Measurements from ENCODE around the gene C2orf74.
"Not testable (repeated sequence)": the region's sequence is repeated elsewhere in the genome, so short reads cannot be mapped to it uniquely, and the experiment has no call there.

C2orf74 gene

DNA sequence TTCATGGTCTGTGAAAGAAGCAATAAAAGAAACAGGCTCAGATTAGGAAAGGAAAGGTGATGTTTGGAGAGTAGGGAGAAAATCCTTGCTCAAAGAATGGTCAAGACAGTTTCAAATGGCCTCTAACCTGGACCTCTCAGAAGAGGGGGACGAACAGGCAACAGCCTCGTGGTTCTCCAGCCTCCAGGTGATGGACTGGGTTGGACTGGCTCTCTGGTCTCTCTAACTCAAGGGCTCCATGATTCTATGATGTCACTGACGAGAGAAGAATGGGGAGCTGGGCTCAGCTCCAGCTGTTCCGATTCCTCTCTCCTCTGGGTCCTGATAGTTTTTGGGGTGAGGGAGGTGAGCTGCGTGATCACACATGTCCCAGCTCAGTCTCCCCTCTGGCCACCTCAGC lies at the start of gene C2orf74:
C2orf74 (plus strand) TSS at position 301 of the 400 bp plus-strand sequence. CDS start 327 bp downstream, outside the sequence.
- in situ Hi-C loops (cut with HindIII; ENCODE audit: low sequenced_read_pairs): no loop called here

DNA sequence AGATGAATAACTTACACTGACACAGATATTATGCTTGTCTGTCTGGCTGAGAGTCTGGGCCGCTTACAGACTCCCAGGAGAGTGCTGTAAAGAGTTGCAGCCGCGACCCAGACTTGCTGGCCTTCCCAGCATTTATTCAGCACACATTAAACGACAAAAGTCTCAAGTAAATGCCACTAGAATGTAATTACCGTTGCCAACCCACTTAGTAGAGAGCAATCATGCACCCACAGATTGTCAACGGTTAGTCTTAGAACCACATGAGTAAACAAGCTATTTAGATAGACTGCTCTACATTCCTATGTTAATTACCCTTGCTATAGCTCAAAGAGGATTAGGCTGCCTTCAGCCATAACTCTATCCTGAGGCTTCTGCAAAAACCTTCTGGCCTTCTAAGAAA lies 47.8 kb upstream of the C2orf74 start:
- in situ Hi-C loops (cut with HindIII; ENCODE audit: low sequenced_read_pairs): no loop called here

DNA sequence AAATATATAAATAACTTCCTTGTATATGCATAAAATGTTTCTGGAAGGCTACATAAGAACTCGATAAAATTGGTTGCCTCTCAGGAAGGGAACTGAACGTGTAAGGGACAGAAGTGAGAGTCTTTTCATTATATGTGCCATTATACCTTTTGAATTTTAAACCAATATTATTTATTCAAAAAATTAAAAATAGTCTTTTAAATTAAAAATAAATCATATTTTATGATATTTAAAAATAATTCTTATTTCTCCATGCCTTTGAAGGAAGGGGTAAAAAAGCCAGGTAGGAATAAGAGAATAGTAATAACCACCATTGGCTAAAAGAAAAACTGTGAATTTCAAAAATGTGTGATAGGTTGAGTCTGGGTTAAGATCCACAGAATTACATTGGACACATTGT lies 45.7 kb upstream of the C2orf74 start:
- in situ Hi-C loops (cut with HindIII; ENCODE audit: low sequenced_read_pairs): no loop called here

DNA sequence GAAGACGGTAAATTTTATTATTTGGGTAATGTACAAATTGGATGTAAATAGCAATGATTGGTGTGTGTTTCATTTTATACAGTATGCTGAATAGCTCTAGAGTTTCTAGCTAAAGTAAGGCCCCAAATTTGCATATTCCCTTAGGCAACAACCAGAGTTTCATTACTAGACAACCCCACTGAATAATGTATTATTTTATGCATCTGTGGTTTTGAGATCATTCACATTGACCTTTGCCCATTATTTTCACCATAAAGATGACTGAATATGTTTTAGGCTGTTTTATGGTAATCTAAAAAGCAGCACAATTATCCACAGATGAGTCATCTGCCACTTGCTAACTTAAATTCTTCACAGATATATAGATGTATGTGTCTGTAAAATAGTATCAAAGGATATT lies 44.5 kb upstream of the C2orf74 start:
- in situ Hi-C loops (cut with HindIII; ENCODE audit: low sequenced_read_pairs): no loop called here

DNA sequence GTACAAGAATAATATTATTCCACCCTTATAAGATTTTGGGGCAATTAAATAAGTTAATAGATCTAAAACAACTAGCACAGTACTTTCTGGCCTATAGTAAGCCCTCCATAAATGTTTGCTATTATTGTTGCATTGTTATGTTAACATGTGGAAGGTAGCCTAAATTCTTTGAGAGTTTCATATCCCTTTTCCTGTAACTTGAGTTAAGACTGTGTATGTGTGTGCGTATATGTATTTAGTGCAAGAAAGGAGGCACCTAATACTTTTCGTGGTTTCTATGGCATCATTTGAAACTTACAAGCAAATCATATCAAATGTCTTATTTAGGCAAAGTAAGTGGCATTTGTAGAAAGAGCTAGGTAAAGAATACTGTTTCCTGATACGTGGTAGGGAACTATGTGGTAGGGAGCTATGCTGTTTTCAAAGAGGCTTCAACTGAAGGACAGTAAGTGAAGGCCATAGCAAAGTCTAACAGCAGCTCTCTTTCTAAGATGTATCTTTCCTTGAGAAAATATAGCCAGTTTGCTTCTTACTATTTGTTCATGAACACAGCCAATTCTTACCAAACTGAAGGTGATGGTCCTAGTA lies 36.8 kb upstream of the C2orf74 start:
- in situ Hi-C loops (cut with HindIII; ENCODE audit: low sequenced_read_pairs): no loop called here

DNA sequence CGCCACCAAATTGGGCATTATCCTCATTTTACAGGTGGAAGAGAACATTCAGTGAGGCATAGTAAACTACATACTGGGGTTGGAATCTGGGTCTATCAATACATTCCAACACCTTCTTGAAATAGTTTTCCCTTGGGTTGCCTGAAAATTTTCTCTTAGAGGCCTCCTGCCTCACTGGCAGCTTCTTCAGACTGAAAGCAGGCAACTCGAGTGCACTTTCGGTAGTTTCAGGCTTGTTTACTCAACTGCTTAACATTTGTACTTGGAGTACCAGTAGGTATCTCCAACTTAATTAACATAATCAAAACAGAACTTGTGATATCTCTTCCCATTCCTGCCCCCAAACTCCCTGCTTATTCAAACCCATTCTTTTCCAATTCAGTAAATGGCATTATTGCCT lies 36.2 kb upstream of the C2orf74 start:
- in situ Hi-C loops (cut with HindIII; ENCODE audit: low sequenced_read_pairs): no loop called here

DNA sequence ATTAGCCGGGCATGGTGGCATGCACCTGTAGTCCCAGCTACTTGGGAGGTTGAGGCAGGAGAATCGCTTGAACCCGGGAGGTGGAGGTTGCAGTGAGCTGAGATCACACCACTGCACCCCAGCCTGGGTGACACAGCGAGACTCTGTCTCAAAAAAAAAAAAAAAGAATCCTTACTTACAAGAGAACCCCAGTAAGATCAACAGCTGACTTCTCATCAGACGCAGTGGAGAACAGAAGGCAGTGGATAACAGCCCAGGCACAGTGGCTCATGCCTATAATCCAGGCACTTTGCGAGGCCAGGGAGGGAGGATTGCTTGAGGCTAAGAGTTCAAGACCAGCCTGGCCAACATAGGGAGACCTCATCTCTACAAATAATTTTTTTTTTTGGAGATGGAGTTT lies 33.9 kb upstream of the C2orf74 start:
- in situ Hi-C loops (cut with HindIII; ENCODE audit: low sequenced_read_pairs): not testable (repeated sequence)

DNA sequence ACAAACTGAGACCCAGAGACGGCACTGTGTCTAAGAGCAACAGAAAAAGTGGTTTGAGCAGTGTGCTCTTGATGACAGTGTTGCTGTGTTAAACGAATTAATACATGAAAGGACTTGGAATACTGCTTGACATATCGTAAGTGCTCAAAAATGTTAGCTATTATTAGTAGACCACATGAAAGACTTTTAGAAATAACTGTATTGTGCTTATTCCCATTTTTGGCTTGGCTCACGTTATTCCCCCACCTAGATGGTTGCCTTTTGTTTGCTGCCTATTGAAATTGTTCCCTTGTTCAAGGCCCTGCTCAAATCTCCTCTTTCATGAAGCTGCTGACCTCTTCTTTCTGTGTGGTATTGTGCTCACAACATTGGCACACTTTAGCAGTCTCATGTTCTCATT lies 27.8 kb upstream of the C2orf74 start:
- in situ Hi-C loops (cut with HindIII; ENCODE audit: low sequenced_read_pairs): no loop called here

DNA sequence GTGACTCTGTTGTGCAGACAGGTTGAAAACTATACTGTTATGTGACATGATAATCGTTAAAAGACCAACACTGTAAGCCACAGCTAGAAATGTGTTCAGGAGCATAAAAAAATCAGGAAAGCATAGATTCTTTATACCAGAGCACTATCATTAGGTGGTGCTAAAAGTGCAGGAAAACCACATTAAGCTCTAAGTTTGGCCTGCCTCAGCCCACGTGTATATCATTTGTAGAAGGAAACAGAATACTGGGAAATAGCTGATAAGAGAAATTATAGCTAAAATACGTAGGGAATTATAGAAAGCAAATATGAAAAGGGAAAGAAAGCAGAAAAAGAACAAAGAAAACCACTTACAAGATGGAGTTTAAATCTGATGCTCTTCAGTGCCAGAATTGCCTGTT lies 26.5 kb upstream of the C2orf74 start:
- in situ Hi-C loops (cut with HindIII; ENCODE audit: low sequenced_read_pairs): no loop called here

DNA sequence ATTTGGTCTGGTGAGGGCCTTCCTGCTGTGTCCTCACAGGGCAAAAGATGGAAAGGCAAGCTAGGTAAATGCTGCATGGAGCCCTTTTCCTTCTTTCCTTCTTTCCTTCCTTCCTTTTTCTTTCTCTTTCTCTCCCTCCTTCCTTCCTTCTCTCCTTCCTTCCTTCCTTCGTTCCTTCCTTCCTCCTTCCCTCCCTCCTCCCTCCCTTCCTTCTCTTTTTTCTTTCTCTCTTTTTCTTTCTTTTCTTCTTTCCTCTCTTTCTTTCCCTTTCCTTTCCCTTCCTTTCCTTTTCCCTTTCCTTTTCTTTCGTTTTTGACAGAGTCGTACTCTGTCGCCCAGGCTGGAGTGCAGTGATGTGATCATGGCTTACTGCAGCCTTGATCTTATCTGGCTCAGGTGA lies 23.1 kb upstream of the C2orf74 start:
- in situ Hi-C loops (cut with HindIII; ENCODE audit: low sequenced_read_pairs): no loop called here

DNA sequence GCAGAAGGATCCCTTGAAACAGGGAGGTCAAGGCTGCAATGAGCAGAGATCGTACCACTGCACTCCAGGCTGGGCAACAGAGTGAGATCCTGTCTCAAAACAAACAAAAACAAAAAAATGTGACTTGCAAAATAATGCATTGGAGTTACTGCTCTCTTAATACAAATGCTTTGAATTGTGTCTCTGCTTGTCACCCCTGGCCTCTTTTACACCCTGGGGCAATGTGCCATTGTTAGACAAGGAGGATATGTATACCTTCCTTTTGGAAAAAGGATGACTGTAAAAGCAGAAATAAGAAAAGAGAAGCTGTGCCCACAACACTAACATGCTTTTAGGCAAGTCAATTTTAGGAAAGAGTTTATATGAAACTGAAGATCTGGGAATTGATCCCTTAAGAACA lies 20.8 kb upstream of the C2orf74 start:
- in situ Hi-C loops (cut with HindIII; ENCODE audit: low sequenced_read_pairs): no loop called here

DNA sequence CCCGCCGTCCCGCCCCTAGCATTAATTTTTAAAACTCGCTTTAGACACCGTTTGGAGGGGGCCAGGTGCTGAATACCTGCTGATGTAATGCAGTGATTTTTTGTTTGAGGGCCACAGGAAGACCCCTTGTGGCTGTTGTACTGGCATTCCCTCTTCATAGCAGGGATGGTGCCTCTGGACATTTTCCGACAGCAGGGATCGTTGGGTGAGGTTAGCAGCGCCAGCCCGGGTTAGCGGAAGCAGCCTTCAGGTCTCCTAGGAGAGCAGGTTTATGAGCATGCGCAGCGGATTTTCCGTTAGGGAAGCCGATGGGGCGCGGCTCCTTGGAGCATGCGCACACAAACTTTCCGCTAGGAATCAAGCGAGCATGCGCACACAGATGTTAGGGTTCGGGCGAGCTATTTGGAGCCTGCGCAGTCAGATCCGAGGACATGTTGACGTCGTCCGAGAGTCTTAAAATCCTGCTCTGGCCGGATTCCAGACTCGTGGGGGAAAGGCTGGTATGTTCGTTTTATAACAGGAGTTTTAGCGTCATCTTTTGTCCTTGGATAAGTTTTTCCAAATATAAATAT lies 17.2 kb upstream of the C2orf74 start:
- in situ Hi-C loops (cut with HindIII; ENCODE audit: low sequenced_read_pairs): no loop called here

DNA sequence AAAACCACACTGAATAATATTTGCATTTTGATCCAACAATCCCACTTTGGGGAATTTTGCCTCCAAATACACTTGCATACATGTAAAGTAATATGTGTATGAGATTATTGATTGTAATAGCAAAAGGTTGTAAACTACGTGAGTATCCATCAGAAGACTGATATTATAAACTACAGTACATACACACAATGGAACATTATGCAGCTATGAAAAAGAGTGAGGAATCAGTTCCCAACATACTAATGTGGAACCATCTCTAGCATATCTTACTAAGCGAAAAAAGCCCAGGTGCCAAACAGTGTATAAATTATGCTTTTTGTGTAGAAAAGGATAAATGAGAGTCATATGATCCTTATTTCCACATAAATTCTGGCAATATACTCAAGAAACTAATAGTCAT lies 16.0 kb upstream of the C2orf74 start:
- in situ Hi-C loops (cut with HindIII; ENCODE audit: low sequenced_read_pairs): no loop called here

DNA sequence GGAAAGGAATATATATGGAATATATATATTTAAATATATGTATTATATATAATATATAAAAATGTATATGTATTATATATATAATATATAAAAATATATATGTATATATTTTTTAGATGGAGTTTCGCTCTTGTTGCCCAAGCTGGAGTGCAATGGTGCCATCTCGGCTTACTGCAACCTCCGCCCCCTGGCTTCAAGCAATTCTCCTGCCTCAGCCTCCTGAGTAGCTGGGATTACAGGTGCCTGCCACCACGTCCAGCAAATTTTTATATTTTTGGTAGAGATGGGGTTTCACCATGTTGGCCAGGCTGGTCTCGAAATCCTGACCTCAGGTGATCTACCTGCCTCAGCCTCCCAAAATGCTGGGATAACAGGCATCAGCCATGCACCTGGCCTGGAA lies 13.9 kb upstream of the C2orf74 start:
- in situ Hi-C loops (cut with HindIII; ENCODE audit: low sequenced_read_pairs): not testable (repeated sequence)

DNA sequence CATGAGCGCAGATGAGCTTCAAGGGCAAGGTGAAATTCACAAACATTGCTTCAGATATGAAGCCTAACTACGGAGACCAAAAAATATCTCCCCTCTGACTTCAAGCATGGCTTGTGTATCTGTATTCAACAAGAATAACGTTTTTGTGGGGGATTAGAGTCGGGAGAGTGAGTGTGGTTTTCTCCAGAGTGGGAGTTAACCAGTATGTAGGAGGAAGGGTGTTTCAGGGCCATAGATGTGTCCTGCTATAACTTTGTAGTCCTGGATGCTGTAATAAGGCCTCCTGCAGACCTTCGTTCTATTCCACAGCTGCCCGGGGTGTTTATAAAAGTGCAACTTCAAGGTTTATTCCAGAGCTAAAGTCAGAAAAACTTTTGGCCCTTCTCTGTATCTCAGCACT lies 12.9 kb upstream of the C2orf74 start:
- in situ Hi-C loops (cut with HindIII; ENCODE audit: low sequenced_read_pairs): no loop called here

DNA sequence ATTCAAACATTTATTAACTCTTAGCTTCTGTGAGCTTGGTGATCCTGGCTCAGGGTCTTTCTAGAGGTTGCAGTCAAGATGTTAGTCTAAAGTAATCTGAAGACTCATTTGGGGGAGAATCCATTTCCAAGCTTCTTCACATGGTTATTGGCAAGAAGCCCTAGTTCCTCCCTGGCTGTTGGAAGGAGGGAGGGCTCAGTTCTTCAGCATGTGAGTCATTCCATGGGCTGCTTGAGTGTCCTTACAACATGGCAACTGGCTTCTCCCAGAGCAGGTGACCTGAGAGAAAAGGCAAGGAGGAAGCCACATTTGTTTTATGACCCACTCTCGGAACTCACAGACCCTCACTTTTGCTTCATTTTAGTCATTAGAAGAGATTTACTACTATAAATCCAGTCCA lies 10.6 kb upstream of the C2orf74 start:
- in situ Hi-C loops (cut with HindIII; ENCODE audit: low sequenced_read_pairs): no loop called here

DNA sequence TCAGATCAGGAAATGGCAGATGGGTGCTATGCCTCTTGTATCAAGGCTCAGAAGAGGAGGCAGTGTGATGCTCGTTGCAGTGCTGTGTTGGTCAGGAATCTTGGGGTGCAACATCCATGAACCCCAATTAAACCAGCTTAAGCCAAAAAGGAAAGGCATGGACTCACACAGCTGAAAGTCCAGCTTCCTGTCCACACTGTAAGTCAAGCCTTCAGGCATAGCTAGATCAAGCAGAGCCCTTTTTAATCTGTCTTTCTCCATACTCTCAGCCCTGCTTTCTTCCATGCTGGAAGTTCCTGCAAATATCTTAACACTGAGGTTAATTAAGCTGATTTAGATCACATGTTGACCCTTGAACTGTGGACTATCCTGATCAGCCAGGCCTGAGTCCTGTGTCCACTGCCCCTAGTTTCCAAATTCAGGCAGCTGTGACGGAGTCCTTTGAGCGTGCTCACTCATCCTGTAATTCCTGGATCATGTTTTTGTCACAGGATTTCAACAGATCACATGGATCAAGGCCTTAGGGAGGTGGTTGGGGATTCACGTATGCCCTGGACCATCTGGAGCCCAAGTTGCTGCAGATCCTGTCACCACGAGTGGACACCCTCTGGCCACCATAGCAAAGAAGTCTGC lies 4.5 kb upstream of the C2orf74 start:
- in situ Hi-C loops (cut with HindIII; ENCODE audit: low sequenced_read_pairs): no loop called here

DNA sequence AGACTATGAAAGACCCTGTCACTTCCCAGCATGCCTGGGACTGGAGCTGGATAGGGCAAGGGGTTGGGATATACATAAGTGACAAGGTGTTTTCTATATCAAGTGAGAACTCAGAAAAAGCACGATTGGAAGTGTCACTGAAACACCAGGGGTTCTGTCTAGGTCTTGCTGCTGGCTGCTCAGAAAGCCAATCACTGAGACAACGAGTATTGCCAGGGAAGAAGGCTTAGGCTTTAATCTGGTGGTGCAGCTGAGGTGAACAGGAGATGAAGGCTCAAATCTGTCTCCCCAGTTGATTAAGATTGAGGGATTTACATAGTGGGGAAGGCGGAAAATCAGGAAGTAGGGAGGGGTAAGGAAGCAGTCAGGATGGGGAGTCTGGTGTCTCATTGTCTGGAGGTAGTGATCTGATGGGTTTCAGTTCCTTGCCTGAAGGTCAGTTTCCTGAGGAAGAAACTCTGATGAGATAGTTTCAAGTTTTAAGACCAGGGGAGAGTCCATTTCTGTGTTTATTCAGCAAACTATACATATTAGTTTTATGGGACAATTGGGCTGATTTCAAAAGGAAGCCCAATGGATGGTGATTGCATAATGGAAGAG lies 3.5 kb upstream of the C2orf74 start:
- in situ Hi-C loops (cut with HindIII; ENCODE audit: low sequenced_read_pairs): no loop called here

DNA sequence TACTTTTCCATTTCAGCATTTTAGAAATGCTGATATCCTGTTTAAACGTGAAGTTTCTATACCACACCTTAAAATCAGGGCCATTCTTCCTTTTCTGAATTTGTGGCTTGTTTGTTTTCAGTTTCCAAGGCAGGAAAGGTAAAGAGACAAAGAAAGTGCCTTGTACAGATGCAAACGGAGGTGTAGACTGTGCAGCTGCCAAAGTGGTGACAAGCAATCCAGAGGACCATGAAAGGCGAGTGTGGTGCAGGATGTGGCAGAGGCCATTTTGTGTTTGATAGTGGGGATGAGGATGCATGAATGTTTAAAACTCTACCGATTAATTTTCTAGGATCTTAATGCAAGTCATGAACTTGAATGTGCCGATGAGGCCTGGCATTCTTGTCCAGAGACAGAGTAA lies 733 bp downstream of the C2orf74 start:
- in situ Hi-C loops (cut with HindIII; ENCODE audit: low sequenced_read_pairs): no loop called here

DNA sequence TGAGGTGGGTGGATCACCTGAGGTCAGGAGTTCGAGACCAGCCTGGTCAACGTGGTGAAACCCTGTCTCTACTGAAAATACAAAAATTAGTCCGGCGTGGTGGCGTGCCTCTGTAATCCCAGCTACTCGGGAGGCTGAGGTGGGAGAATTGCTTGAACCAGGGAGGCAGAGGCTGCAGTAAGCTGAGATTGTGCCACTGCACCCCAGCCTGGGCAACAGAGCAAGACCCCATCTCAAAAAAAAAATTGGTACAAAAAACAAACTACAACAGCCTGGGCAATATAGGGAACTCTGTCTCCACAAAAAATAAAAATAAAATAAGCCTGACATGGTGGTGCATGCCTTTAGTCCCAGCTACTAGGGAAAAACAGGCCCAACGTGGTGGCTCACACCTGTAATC lies 3.1 kb downstream of the C2orf74 start:
- in situ Hi-C loops (cut with HindIII; ENCODE audit: low sequenced_read_pairs): not testable (repeated sequence)

DNA sequence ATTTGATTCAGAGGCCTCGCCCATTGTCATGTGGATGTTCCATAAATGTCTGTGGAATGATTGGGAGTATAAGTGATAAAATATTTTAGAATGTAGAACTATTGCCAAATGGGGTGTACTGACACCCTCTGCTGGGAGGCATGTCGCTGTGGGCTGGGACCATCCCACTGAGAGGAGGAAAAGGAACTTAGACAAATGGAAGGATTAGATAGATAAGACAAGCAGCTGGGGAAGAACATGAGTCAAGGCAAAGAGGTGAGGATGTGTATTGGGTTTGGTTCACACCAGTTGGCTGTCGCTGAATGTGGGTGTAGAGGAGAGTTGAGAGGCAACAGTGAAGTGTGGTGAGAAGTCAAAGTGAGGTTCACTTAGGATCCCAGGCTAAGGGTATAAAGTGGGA lies 4.0 kb downstream of the C2orf74 start:
- in situ Hi-C loops (cut with HindIII; ENCODE audit: low sequenced_read_pairs): no loop called here

DNA sequence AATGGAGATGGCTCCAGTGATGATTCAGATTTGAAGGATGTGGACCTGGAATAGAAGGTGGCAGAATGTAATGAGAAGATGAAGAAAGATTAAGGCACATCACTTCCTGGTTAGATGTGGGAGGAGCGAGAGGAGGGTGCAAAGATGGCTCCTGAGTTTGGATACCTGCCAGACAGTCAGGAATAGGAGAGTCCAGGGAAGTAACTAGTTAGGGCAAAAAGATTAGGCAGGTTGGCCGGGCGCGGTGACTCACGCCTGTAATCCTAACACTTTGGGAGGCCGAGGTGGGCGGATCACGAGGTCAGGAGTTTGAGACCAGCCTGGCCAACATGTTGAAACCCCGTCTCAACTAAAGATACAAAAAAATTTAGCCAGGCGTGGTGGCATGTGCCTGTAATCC lies 5.6 kb downstream of the C2orf74 start:
- in situ Hi-C loops (cut with HindIII; ENCODE audit: low sequenced_read_pairs): no loop called here

All from DLD1 (cell line).